Measurements from ENCODE around the gene TULP1.
A peak's percentile ranks its signal among the peaks of the same experiment; 100 is the strongest.

The TULP1 gene

GRCh38 chr6:35553315-35553714 is 40.6 kb upstream of the TULP1 start:
- TF ChIP-seq CTCF (IDR thresholded peaks at IDR 0.05; ENCODE audit: insufficient read depth, low read length, poor library complexity, severe bottlenecking), result no peak
- no peak for TF ChIP-seq EZH2phosphoT487 (conservative IDR thresholded peaks at IDR 0.05; ENCODE audit: low read length)
- Histone ChIP-seq H2AFZ (ENCODE audit: low read depth, low read length, severe bottlenecking) (no peak overlapping the region), H3K36me3 (ENCODE audit: low read length) (no peaks in the 10 kb centered on the region), H3K4me2 (ENCODE audit: low read depth, low read length, poor library complexity, severe bottlenecking) (no peak overlapping the region), H3K4me3 (ENCODE audit: insufficient read depth, low read length, poor library complexity, severe bottlenecking) (no peak overlapping the region), H3K27me3 (ENCODE audit: low read length) (no peaks in the 10 kb centered on the region), H3K9ac (ENCODE audit: low read length) (no peak overlapping the region), H3K27ac (ENCODE audit: low read depth, low read length) (no peak overlapping the region), H3F3A (ENCODE audit: insufficient read depth) (no peaks in the 10 kb centered on the region), H3K79me2 (ENCODE audit: insufficient read depth, low read length) (no peaks in the 10 kb centered on the region), H3K9me2 (replicated peaks; ENCODE audit: insufficient read depth, low read length) (no peaks in the 10 kb centered on the region), H3K9me3 (ENCODE audit: insufficient read depth, low read length) (peaks cover 5% of the 10 kb centered on the region; the same call in 1 of the 2 replicates), H4K20me1 (ENCODE audit: low read depth, low read length) (no peaks in the 10 kb centered on the region)

GRCh38 chr6:35552285-35552917 is 39.7 kb upstream of the TULP1 start:
- Histone ChIP-seq H4K20me1 (ENCODE audit: low read depth, low read length) (no peaks in the 10 kb centered on the region), H3K9ac (ENCODE audit: low read length) (no peak overlapping the region), H3K4me2 (ENCODE audit: low read depth, low read length, poor library complexity, severe bottlenecking) (no peak overlapping the region), H2AFZ (ENCODE audit: low read depth, low read length, severe bottlenecking) (no peak overlapping the region), H3K79me2 (ENCODE audit: insufficient read depth, low read length) (no peaks in the 10 kb centered on the region), H3K36me3 (ENCODE audit: low read length) (no peaks in the 10 kb centered on the region), H3K4me3 (ENCODE audit: insufficient read depth, low read length, poor library complexity, severe bottlenecking) (no peak overlapping the region), H3K27ac (ENCODE audit: low read depth, low read length) (no peak overlapping the region), H3K27me3 (ENCODE audit: low read length) (no peaks in the 10 kb centered on the region), H3K9me3 (ENCODE audit: insufficient read depth, low read length) (peaks cover 5% of the 10 kb centered on the region; the same call in 1 of the 2 replicates), H3K9me2 (replicated peaks; ENCODE audit: insufficient read depth, low read length) (no peaks in the 10 kb centered on the region), H3F3A (ENCODE audit: insufficient read depth) (no peaks in the 10 kb centered on the region)
- TF ChIP-seq EZH2phosphoT487 (conservative IDR thresholded peaks at IDR 0.05; ENCODE audit: low read length) (no peak), CTCF (IDR thresholded peaks at IDR 0.05; ENCODE audit: insufficient read depth, low read length, poor library complexity, severe bottlenecking) (peak; percentile 97)

- no peaks in the 10 kb centered on the region for H3K9me2 ChIP-seq (replicated peaks; ENCODE audit: insufficient read depth, low read length)
- no peak overlapping the region for H3K4me3 ChIP-seq (ENCODE audit: insufficient read depth, low read length, poor library complexity, severe bottlenecking)
- H2AFZ ChIP-seq (ENCODE audit: low read depth, low read length, severe bottlenecking), result no peak overlapping the region
- no peak for TF ChIP-seq CTCF (IDR thresholded peaks at IDR 0.05; ENCODE audit: insufficient read depth, low read length, poor library complexity, severe bottlenecking)
- TF ChIP-seq EZH2phosphoT487 (conservative IDR thresholded peaks at IDR 0.05; ENCODE audit: low read length), result no peak
- H3K36me3 ChIP-seq (ENCODE audit: low read length), result no peaks in the 10 kb centered on the region
- H3K9me3 ChIP-seq (ENCODE audit: insufficient read depth, low read length), result peaks cover 5% of the 10 kb centered on the region; the same call in 1 of the 2 replicates
- H3K27me3 ChIP-seq (ENCODE audit: low read length), result no peaks in the 10 kb centered on the region
- no peak overlapping the region for H3K9ac ChIP-seq (ENCODE audit: low read length)
- no peaks in the 10 kb centered on the region for H4K20me1 ChIP-seq (ENCODE audit: low read depth, low read length)
- no peaks in the 10 kb centered on the region for H3K79me2 ChIP-seq (ENCODE audit: insufficient read depth, low read length)
- no peaks in the 10 kb centered on the region for H3F3A ChIP-seq (ENCODE audit: insufficient read depth)
- no peak overlapping the region for H3K27ac ChIP-seq (ENCODE audit: low read depth, low read length)
- H3K4me2 ChIP-seq (ENCODE audit: low read depth, low read length, poor library complexity, severe bottlenecking), result no peak overlapping the region
Measured at GRCh38 chr6:35550437-35550836, 37.7 kb upstream of the TULP1 start.

Data from SU-DHL-6 (cell line).